Measurements from ENCODE around the gene ANTXR1. TPM values are rescaled to one million over a fixed set of nuclear protein-coding genes. Genes with fewer than 3 reads are reported as not detected.
"Not testable (repeated sequence)": the region's sequence is repeated elsewhere in the genome, so short reads cannot be mapped to it uniquely, and the experiment has no call there.

The ANTXR1 gene
- total RNA-seq, 4 donors from 2014 or later = 63.0 to 134 (median 113) TPM

GRCh38 chr2:69173706-69174105 lies 160.7 kb downstream of the ANTXR1 start:
- Histone ChIP-seq H3K4me1 (peaks cover 0 to 20% of the 10 kb centered on the region in 2 donors), H3K4me3 (no peak overlapping the region), H3K27me3 (no peaks in the 10 kb centered on the region), H3K36me3 (no peaks in the 10 kb centered on the region), H3K27ac (peak overlapping the region in 1 of 2 donors; percentile 97), H3K9me3 (no peaks in the 10 kb centered on the region)
- TF ChIP-seq CTCF (IDR thresholded peaks at IDR 0.05) (no peak), POLR2A (IDR thresholded peaks at IDR 0.05) (no peak)
- intact Hi-C loops (cut with DNase I; ENCODE audit: low total_unique reads) = no loop called here
- DNase-seq = no peak

- peaks cover 0 to 20% of the 10 kb centered on the region in 2 donors for H3K4me1 ChIP-seq
- intact Hi-C loops (cut with DNase I; ENCODE audit: low total_unique reads) = not testable (repeated sequence)
These were observed 161.2 kb downstream of the ANTXR1 start for GRCh38 chr2:69174211-69174610.

GRCh38 chr2:69175790-69176715 lies 163.1 kb downstream of the ANTXR1 start:
- Histone ChIP-seq H3K4me3 (no peak overlapping the region), H3K9me3 (no peaks in the 10 kb centered on the region), H3K27me3 (no peaks in the 10 kb centered on the region), H3K27ac (peak overlapping the region; percentile 88 to 97), H3K4me1 (peaks cover 3 to 18% of the 10 kb centered on the region in 2 donors), H3K36me3 (no peaks in the 10 kb centered on the region)
- no peak for TF ChIP-seq CTCF (IDR thresholded peaks at IDR 0.05)
- TF ChIP-seq POLR2A (IDR thresholded peaks at IDR 0.05) = no peak
- intact Hi-C loops (cut with DNase I; ENCODE audit: low total_unique reads) = no loop called here
- DNase-seq = no peak

More at GRCh38 chr2:69174211-69174610, 161.2 kb downstream of the ANTXR1 start:
- not testable (repeated sequence) for H3K9me3 ChIP-seq, H3K27me3 ChIP-seq, H3K36me3 ChIP-seq, DNase-seq, H3K4me3 ChIP-seq
- H3K27ac ChIP-seq = peak overlapping the region in 1 of 2 donors; percentile 97

- TF ChIP-seq POLR2A (IDR thresholded peaks at IDR 0.05) (no peak), CTCF (IDR thresholded peaks at IDR 0.05) (no peak)
- H3K27me3 ChIP-seq = no peaks in the 10 kb centered on the region
These were observed 164.2 kb downstream of the ANTXR1 start for GRCh38 chr2:69177063-69177771.

GRCh38 chr2:69177785-69178636 lies 165.0 kb downstream of the ANTXR1 start:
- intact Hi-C loops (cut with DNase I; ENCODE audit: low total_unique reads) = no loop called here
- peaks cover 3 to 10% of the 10 kb centered on the region in 2 donors for H3K4me1 ChIP-seq

More at GRCh38 chr2:69177063-69177771, 164.2 kb downstream of the ANTXR1 start:
- H3K4me3 ChIP-seq = no peak overlapping the region
- H3K27ac ChIP-seq = peak overlapping the region; percentile 88 to 97
- no peaks in the 10 kb centered on the region for H3K9me3 ChIP-seq
- no peaks in the 10 kb centered on the region for H3K36me3 ChIP-seq
- peaks cover 3 to 10% of the 10 kb centered on the region in 2 donors for H3K4me1 ChIP-seq
- DNase-seq = peak; percentile 48 to 76
- intact Hi-C loops (cut with DNase I; ENCODE audit: low total_unique reads) = no loop called here

More at GRCh38 chr2:69177785-69178636, 165.0 kb downstream of the ANTXR1 start:
- H3K27me3 ChIP-seq = no peaks in the 10 kb centered on the region
- peak overlapping the region in 1 of 2 donors; percentile 2 for H3K4me3 ChIP-seq
- peak overlapping the region; percentile 88 to 97 for H3K27ac ChIP-seq
- H3K36me3 ChIP-seq = no peaks in the 10 kb centered on the region
- TF ChIP-seq POLR2A (IDR thresholded peaks at IDR 0.05) = peak in 1 of 2 donors; percentile 42
- peak in 1 of 4 experiments; percentile 25 for TF ChIP-seq CTCF (IDR thresholded peaks at IDR 0.05)
- peak; percentile 85 to 91 for DNase-seq
- no peaks in the 10 kb centered on the region for H3K9me3 ChIP-seq

All from uterus (tissue), 4 donors.